GM10847 (cell line): Measurements from ENCODE around the gene CDH23.

Experiments
- POLR2A ChIP-seq: IDR thresholded peaks from 2 replicates; pipeline ENCODE4 v1.6.1; 2011; ENCODE audit not compliant: insufficient read length; ENCODE audit errors: extremely low read depth

CDH23 gene

DNA sequence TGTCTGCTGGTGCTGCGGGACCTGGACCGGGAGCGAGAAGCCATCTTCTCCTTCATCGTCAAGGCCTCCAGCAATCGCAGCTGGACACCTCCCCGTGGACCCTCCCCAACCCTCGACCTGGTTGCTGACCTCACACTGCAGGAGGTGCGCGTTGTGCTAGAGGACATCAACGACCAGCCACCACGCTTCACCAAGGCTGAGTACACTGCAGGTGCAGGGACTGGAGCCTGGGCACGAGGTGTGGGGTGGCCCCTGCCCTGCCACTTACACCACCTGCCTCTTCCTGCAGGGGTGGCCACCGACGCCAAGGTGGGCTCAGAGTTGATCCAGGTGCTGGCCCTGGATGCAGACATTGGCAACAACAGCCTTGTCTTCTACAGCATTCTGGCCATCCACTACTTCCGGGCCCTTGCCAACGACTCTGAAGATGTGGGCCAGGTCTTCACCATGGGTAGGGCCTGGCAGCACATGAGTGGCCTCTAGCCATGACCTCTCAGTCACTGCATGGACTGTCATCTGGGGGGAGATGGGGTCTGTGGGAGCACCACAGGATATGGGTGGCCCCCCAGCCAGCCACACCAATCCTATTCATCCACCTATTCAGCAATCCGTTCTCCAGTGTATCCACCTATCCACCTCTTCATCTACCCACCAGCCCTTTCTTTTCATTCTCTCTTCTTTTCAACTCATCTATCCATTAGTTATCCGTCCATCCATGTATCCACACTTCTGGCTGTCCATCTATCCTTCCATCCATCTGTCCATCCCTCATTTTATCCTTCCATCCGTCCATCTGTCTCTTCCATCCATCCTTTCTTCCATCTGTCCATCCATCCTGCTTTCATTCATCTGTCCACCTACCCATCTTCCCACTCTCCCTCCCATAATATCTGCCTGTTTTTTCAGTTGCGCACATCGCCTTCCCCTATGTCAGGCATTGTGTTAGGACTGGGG lies 411.1 kb downstream of the CDH23 start:
- no peak for TF ChIP-seq POLR2A

DNA sequence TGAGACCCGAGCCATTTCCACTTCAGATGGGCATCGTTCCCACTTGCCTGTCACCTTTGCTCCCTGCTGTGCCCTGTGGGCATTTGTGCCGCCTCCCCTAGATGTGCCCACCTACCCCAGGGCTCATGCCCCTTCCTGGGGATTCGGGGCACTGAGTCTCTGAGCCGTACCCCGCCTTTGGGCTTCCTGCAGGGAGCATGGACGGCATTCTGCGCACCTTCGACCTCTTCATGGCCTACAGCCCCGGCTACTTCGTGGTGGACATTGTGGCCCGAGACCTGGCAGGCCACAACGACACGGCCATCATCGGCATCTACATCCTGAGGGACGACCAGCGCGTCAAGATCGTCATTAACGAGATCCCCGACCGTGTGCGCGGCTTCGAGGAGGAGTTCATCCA lies 412.9 kb downstream of the CDH23 start:
- TF ChIP-seq POLR2A = no peak

DNA sequence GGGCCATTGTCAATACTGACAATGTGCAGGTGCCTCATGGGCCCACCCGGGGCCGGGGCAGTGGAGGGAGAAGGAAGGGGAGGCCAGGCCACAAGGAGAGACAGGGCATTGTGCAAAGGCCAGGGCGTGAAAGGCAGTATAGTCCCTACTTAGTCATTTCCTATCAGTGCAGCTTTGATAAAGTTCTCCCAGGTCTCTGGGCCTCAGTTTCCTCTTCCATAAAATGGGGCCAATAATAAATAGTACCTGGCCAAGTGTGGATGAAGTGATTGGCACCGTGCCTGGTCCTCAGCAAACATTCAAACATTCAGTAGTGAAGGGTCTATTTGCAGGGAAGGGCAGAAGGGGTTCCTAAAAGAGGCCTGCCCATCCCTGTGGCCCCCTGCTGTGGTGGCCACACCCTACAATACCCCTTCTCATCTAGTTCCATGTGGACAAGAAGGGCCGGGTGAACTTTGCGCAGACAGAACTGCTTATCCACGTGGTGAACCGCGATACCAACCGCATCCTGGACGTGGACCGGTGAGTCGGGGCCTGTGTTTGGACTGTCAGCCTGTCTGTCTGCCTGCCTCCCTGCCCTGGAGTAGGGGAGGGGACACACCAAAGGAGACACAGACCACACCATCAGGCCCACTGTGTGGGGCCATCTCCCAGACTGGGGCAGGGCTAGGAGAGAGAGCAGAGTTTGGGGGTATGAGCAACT lies 413.5 kb downstream of the CDH23 start:
- no peak for TF ChIP-seq POLR2A

DNA sequence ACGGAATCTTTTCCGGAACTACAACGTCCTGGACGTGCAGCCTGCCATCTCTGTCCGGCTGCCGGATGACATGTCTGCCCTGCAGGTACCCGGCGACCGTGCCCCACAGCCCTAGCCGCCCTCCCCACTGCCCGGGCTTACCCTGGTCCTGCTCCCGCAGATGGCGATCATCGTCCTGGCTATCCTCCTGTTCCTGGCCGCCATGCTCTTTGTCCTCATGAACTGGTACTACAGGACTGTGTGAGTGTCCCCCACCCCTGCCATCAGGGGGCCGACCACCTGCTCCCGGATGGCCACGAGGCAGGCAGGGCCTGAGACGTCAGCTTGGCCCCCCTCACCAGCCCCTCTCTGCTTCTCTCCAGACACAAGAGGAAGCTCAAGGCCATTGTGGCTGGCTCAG lies 414.6 kb downstream of the CDH23 start:
- TF ChIP-seq POLR2A = no peak

DNA sequence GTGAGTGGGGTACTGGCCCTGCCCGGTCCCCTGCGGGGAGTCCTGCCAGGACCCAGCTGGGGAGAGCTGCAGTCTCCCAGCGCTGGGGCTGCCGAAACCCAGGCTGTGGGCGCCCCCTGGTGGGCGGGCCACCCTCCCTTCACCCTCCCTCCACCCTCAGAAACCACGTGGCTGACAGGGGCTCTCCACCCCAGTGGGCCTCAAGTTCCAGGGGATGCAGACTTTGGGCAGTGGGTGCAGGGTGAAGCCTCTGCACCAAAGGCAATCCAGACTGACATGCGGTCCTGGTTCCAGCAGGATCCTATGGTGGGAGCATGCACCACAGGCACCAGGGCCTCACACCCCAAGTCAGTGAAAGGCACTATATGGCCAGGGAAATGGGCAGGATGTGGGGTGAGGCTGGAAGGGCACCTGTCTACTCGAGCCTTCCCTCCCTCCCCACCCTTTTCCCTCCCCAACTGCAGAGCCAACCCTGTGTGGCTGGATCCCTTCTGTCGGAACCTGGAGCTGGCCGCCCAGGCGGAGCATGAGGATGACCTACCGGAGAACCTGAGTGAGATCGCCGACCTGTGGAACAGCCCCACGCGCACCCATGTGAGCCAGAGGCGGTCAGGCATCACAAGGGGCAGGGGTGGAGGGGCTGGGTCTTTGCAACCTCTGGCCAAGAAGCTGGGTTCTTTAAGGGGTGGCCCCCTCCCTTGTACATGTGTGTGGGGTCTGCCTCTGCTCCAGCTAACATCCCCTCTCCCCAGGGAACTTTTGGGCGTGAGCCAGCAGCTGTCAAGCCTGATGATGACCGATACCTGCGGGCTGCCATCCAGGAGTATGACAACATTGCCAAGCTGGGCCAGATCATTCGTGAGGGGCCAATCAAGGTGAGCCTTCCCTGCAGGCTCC lies 415.5 kb downstream of the CDH23 start:
- TF ChIP-seq POLR2A = no peak

DNA sequence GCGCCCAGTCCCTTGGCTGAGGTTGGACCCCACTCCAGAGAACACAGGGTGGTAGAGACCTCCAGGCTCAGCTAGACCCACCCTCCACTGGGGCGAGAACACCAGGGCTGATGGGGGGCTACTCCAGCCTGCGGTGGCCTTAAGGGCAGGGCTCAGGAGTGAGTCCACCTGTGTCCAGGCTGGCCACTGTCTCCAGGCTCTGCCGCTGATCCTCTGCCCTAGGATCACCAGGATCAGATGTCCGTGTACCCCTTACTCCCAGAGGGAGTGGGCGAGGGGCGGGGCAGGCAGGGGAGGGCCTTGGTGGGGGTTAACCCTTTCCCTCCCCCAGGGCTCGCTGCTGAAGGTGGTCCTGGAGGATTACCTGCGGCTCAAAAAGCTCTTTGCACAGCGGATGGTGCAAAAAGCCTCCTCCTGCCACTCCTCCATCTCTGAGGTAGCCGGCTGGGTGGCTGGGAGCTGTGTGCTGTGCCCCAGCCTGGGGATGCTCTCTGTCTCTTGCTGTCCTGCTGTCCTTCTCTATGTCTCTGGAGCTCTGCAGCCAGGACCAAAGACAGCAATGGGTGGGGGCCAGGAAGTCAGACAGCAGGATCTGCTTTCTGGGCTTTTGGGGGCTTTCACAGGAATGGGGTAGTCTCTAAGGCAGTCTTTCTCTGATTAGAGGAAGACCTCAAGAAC lies 416.3 kb downstream of the CDH23 start:
- no peak for TF ChIP-seq POLR2A

DNA sequence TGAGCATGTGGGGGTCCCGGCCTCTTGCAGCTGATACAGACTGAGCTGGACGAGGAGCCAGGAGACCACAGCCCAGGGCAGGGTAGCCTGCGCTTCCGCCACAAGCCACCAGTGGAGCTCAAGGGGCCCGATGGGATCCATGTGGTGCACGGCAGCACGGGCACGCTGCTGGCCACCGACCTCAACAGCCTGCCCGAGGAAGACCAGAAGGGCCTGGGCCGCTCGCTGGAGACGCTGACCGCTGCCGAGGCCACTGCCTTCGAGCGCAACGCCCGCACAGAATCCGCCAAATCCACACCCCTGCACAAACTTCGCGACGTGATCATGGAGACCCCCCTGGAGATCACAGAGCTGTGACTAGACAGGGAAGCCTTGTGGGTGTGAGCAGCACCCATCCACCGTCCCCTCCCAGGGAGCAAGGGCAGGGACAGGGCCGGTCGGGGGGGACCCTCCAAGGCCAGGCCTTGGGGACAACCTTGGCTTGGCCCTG lies 418.2 kb downstream of the CDH23 start:
- no peak for TF ChIP-seq POLR2A

DNA sequence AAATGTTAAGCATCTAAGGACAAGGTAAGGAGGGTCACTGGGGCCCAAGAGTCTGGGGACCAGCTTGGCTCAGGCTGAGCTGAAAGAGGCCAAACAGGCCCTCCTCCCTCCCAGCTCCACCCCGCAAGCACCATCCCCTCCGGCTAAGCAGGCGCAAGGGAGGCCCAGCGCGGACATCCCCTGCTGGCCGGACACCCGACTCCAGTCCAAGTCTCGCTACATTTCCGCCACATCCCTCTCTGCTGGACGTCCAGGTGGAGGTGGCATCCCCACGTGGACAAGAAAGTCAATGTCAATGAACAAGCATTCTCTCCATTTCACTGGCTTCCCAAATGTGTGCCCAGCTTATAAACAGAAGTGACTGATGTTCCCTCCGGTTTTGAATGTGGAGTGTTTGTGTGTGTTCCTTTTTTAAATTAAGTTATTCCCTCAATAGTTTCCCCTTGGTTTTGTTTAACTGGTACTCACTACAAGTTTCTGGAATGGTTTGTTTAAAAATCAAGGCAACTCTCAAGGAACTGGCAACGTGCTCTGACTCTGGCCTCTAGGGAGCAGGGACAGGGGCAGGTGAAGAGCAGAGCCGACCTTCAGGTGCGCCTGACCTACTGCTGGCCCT lies 418.9 kb downstream of the CDH23 start:
- no peak for TF ChIP-seq POLR2A

DNA sequence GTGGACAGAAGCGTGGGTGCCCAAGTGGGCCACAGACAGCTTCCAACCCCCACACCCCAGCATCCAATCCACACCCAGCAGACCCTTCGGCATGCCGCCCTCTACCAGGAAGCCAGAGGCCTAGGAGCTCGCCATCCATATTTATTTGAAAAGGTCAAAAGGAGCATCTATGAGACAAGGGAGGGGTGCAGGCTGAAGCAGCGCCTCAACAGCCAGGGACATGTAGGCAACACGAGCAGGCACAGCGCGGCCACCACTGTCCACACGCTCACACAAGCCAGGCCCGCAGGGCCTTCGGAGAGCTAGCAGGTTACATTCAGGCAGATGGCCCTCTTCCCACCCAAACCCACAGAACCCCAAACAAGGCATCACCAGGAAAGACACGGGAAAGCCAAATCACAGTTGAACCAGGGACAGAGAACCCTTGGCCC lies 419.7 kb downstream of the CDH23 start:
- no peak for TF ChIP-seq POLR2A

DNA sequence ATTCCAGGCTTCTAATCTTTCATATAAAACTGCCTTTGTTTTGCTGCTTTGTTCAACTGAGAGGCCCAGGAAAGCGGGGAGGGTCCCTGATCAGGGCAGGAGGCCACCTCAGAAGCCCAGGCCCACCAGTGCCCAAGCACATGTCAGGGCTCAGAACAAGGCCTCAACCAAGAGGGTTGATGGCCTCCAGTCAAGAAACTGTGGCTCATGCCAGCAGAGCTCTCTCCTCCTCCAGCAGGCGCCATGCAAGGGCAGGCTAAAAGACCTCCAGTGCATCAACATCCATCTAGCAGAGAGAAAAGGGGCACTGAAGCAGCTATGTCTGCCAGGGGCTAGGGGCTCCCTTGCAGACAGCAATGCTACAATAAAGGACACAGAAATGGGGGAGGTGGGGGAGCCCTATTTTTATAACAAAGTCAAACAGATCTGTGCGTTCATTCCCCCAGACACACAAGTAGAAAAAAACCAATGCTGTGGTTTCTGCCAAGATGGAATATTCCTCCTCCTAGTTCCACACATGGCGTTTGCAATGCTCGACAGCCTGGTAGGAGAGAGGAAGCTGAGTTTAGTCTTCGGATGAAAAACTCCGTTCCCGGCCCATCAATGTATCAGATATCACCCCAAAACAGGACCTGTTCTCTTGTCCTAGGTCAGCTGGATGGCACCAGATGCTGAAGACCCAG lies 420.4 kb downstream of the CDH23 start:
- TF ChIP-seq POLR2A = no peak

DNA sequence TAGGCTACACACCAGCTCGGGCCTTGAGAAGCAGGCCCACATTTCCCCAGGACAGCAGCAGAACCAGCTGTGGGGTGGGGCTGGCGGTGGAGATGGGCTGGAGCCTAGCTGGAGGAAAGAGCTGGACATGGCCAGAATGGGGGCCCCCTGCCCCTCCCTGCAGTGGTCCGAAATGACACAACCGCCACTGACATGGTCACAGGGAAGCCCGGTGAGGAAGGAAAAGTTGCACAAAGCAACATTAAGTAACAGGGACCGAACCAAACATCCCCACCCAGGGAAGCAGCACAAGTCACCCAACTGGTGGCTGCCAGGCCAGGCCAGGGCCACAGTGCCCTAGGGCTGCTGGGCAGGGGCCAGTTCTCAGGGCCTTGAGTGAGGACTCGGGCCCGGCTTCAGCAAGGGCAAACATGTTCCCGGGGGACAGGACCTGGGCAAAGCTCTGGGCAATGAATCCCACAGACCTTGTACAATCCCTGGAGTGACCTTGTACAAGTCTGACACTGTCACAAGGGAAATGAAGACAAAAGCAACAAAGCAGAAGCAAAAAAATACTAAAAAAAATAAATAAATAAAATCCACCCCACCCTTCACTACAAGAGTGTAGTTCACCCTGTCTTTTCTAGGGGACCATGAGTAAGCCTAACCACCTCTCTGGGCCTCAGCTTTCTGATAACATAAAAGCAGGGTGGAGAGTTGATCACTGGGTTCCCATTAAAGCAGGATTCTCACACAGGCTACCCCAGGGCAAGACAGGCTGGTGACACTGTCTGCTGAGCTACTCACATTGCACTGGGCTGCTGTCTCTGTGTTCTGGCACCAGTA lies 421.3 kb downstream of the CDH23 start:
- TF ChIP-seq POLR2A = no peak

DNA sequence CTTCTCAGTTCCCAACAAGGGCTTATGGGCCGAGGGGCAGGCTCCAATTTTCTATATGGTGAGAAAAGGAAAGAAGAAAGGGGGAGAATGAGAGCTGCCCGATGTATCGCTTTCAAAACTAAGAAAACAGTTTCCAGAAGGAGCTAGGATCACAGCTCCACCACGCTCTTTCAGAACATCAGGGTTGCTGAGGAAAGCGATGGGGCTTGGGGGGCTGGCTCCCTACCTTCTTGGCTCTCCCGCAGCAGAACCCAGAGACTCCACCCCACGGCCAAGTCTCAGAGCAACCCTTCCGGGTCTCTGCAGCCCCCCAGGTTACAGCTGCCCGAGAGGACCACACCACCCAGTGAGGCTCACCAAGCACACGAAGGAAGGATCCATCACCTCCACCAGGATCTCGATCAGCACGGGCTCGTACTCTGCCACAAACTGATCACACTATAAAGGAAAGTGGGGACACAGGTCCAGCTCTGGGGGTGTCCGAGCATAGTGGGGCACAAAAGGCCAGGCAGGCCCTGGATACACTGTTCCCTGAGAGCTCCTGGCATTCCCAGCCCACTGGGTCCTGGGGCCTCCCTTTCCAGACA lies 422.0 kb downstream of the CDH23 start:
- TF ChIP-seq POLR2A = no peak
